M059J (cell line): ENCODE data around the gene THOC7. TPM values are rescaled to one million over a fixed set of nuclear protein-coding genes. Genes with fewer than 3 reads are reported as not detected.

Source experiments
- DNase-seq: peaks from one replicate; pipeline ENCODE4 v3.0.0-alpha.2; 2012; ENCODE audit warnings: low read depth
- total RNA-seq: library from RNA; depleted of rRNA; stranded (reverse); fragments of >200 nt; shearing (Covaris generic); gene quantifications from 2 replicates; pipeline ENCODE4 v1.2.3, GENCODE V29; 2014

The THOC7 gene
- total RNA-seq, 1 experiment from 2014 or later: 61.4 TPM

GRCh38 chr3:63845215-63845614 lies 18.4 kb downstream of the THOC7 start:
- DNase-seq: no peak

DNA sequence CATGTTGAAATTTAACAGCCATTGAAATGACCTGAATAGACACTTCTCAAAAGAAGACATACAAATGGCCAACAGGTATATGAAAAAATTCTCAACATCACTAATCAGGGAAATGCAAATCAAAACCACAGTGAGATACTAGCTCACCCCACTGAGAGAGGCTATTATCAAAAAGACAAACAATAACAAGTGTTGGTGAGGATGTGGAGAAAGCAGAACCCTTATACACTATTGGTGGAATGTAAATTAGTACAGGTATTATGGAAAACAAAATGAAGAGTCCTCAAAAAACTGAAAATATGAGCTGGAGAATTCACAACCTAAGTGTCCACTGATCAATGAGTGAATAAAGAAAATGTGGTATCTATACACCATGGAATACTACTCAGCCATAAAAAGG lies 21.5 kb downstream of the THOC7 start:
- DNase-seq: no peak

- DNase-seq: no peak
Observed at GRCh38 chr3:63841704-63842103, 21.9 kb downstream of the THOC7 start.

DNA sequence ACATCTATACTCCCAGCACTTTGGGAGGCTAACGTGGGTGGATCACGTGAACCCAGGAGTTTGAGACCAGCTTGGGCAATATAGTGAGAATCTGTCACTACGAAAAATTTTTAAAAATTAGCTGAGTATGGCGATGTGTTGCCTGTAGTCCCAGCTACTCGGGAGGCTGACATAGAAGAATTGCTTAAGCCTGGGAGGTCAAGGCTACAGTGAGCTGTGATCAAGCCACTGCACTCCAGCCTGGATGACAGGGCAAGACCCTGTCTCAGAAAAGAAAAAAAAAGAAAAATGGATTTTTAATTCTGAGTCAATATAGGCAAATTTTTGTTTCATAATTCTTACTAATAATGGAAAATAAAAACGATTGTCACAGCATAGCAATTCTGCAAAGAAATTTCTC lies 31.2 kb downstream of the THOC7 start:
- no peak for DNase-seq

GRCh38 chr3:63830526-63830925 lies 33.1 kb downstream of the THOC7 start:
- no peak for DNase-seq

GRCh38 chr3:63824309-63824708 lies 39.3 kb downstream of the THOC7 start:
- peak; percentile 42 for DNase-seq

- no peak for DNase-seq
Observed at GRCh38 chr3:63819151-63819398, 44.5 kb downstream of the THOC7 start, which contains the start of gene C3orf49. Gene C3orf49 (plus strand): TSS chr3:63819299. CDS start chr3:63819472, 173 bp downstream.

GRCh38 chr3:63818282-63819150 lies 45.1 kb downstream of the THOC7 start:
- peak; percentile 44 for DNase-seq

GRCh38 chr3:63817225-63817624 lies 46.4 kb downstream of the THOC7 start:
- no peak for DNase-seq

GRCh38 chr3:63814237-63814636 lies 49.4 kb downstream of the THOC7 start:
- peak; percentile 2 for DNase-seq

GRCh38 chr3:63809607-63810006 lies 54.0 kb downstream of the THOC7 start:
- peak; percentile 82 for DNase-seq

GRCh38 chr3:63808633-63809032 lies 55.0 kb downstream of the THOC7 start:
- DNase-seq: no peak

GRCh38 chr3:63807961-63808565 lies 55.5 kb downstream of the THOC7 start:
- DNase-seq: no peak

DNA sequence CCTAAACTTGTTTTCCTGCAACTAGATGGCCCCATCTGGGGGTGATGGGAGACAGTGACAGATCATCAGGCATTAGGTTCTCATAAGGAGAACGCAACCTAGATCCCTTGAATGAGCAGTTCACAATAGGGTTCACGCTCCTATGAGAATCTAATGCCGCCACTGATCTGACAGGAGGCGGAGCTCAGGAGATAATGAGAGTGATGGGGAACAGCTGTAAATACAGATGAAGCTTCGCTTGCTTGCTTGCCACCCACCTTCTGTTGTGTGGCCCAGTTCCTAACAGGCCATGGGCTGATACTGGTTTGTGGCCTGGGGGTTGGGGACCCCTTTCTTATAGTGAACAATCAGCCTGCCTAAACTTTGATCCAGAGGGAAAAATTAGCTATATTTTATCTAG lies 59.7 kb downstream of the THOC7 start:
- no peak for DNase-seq

GRCh38 chr3:63800097-63800496 lies 63.5 kb downstream of the THOC7 start:
- DNase-seq: peak; percentile 4

DNA sequence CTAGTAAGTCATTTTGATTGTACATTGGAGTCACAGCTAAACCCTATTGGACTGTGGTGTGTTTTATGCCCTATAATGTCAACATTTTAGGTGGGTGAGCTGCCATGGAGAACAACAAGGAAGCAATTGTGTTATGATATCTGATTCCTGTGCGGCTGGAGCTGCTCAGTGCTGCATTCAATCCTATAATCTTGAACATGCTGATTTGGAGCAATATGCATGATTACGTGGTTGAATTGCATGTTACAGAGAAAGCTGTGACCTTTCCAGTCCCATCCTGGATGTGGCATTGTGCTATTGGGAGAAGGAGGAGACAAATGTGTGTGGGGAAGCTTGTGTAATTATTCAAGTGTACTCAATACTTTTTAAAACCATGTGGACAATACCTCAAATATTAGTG lies 64.7 kb downstream of the THOC7 start:
- DNase-seq: no peak

DNA sequence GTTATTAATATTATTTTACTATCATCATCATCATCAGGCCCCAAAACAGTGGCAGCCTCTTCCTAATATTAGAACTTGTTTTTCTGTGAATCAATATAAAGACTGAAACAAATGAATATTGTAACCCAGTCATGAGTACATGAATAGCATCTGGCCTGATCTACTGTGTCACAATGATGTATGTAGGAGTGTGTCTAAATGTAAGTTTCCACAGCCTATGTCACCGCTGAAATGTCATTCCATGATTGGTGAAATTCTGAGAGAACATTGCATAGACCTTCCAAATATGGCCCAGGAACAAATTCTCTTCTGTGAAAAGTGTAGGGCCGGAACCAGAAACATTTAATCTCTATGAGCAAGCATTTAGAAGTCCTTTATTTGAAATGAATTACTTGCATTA lies 65.1 kb downstream of the THOC7 start:
- DNase-seq: no peak

DNA sequence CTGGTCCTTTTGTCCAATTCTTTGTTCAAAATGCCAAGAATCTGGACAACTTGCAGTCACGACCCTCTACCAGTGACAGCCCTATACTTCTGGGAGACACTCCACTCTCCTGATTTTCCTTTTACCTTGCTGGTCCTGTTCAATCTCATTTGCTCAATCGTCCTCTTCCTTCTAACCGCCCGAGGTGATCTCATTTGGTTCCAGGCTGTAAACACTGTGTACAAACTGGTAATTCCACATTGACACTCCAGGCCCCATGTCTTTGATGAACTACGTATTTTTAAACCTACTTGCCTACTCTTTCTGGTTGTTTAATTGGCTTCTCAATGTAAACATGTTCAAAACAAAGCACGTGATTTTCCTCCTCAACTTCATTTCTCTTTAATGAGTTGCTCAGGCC lies 68.2 kb downstream of the THOC7 start:
- no peak for DNase-seq

DNA sequence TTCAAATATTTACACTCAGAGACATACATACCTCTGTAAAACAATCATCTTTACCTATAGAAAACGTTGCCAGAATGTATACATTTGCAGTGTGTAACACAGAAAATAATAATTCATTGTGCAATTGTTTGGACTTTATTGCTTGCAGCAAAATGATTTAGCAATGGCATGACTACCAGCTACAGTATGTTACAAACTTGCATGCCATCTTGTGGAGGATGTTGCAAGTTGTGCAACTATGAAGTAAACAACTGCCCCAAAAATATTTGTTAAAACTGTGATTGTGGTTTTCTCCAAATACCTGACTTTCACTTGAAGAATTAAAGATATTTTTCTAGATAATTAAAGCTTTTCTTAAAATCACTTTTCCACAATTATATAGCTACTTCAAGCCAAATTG lies 71.6 kb downstream of the THOC7 start:
- DNase-seq: peak; percentile 30
